GM18861 (cell line): ENCODE measurements around the gene CFAP53.

ENCODE experiments used
- ATAC-seq: cut with Tn5 transposase; IDR thresholded peaks from one replicate; pipeline ENCODE4 v1.9.1; 2021; ENCODE audit not compliant: unreplicated experiment

Gene CFAP53

DNA sequence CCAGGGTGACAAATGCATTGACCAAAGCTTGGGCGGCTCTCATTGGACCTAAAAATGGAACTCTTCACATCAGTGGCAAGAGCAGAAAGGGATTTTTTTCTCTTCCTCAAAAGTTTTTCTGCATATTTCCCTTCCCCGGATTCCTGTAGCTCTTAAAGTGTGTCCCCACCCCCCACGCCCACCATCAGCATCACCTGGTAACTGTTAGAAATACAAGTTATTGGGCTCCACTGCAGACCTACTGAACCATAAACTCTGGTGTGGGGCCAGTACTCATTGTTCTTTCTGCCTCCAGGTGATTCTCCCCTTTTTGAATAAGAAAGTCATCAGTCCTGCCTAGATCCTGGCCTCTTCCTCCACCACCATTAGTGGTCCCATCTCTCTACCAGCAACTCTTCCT lies 70.0 kb downstream of the CFAP53 start:
- no peak for ATAC-seq

DNA sequence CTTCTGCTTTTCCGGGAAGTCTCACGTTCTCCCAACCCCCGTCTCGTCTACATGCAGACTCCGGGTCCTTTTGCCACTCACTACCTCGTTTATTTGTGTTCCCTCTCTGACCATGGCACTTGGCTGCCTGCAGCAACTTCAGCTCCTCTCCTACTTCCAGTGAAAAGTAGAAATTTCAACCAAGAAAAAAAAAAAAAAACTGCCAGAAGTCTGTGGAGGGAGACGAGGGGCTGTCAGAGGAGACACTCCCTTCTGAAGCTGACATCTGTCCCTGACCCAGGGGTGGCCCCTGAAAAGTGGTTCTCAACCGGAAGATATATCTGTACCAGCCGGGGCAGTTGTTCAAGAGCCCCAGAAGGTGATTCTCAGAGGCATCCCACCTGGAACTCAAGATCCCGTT lies 70.6 kb downstream of the CFAP53 start:
- no peak for ATAC-seq

DNA sequence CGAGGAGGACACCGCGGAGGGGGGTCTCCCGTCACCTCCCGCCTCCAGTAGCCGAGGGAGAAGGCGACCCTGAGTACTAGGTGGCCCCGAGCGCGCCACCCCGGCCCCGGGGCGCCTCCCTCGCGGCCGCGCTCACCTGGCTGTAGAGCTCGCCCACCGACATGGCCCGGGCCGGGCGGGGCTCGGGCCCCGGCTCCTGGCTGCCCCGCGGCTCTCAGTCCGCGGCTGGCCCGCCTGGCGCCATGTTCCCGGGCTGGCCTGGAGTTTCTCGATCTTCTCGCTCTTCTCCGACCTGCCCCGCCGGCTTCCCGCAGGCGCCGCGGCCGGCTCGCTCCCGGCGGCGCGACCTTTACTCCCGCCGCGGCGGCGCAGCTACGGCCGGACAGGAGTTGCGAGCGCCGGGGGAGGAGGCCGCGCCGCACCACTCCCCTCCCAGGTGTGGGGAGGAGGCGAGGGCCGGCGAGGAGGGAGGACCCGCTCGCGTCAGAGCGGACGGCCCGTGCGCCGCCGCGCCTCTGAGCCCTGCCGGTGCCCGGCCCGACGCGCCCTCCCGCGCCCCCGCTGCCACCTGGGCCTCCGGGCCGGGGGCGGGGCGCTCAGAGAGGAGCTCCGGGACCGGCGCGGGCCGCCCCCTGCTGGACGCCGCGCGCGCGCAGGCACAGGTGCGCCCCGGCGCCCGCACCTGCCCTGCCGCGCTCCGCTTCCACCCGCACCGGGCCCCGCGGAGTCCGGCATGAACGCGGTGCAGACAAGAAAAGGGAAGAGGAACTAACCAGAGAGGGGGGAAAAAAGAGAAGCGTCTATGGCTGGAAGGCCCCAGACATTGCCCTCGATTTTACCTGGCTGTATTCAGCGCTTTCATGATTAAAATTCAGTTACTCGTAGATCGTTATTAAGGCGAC lies 71.4 kb downstream of the CFAP53 start, which contains the start of gene MYO5B:
Gene MYO5B (minus strand): TSS at position 517 of the 902 bp plus-strand sequence. CDS start 354 bp downstream, at position 163.
- ATAC-seq: peak; percentile 71

DNA sequence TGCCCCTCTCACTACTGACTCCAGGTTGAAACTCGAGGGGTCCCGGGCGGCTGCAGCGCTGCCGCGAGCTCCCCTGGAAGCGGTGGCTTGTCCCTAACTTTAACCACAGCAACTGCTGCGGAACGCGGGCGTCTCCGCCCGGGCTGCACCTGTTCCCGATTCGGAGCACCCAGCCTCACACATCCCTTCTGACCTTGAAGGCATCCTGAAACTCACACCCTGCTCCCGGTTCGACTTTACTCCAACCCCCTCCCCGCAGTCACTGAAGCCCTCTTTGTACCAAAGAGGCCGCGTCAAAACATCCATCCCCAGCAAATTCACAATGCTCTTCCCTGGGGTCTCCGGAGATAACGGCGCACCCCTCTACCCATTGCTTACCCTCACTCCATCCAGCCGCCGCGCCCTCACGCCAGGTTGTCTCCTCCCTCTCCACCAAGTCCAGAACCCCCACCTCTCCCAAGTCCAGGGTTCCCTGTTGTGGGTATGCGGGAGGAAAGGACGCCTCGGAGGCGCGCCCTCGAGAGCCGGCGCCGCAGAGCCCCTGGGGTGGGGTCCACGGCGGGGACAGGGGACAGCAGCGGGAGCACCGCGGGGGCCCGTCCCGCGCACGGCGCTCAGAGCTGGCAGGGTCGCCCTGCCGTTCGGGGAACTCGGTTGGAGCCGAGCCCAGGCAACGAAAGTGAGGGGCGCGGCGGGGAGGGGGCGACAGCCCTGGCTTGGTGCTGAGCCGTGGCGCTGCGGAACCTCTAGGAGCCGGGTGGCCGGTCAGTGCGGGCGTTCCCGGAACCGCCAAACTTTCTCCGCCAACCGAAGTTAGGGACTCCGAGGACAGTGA lies 72.3 kb downstream of the CFAP53 start:
- no peak for ATAC-seq

DNA sequence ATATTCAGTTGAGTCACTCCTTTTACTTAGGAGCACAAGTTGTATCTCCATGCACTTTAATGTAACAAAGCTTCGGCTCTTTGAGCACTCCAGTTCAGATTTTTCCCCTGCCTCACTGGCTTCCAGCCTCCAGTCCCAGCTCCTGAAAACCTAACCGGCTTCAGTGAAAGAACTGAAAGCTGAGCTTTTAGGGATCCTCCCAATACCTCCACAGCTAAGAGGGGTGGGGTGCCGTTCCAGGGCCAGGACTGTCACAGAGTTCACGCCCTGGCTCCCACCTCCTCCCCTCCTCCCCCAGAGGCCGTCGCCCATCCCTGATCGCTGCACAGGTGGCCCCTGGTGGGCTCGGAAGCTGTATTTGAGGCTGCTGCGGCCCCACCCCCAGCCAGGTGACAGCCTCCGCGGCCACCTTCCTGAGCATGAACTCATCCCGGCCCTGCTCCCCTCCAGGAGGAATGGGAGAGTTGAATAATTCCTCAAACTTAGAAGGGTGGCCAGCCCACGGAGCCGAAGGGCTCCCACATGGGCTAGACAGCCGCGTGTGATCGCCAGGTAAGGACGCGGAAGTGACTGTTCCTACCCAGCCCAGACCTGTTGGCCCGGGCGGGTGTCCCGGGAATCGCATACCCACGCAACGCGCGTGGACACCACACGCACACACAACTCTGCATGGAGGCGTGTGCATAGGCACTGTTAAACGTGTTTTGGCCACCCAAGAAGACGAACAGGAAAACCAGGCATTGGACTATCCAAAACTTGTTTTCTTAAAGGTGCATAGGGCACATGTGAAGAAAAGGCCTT lies 73.1 kb downstream of the CFAP53 start:
- ATAC-seq: no peak

DNA sequence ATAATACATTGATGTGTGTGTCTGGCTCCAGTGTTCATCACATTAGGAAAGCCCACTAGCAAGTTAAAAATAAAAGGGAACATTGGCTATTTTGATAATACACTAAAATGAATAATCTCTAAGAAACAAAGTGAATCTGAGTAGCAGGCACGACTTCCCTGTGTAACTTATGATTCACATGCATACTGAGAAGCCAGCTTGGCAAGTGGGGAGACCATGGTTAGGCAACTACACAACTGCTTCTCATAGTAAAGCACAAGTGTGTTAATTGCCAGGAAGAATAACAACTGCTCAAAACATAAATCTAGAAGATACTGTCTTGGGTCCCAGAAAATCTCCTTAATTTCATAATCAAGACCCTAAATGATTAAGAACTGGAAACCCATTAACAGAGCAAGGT lies 75.4 kb downstream of the CFAP53 start:
- ATAC-seq: no peak

DNA sequence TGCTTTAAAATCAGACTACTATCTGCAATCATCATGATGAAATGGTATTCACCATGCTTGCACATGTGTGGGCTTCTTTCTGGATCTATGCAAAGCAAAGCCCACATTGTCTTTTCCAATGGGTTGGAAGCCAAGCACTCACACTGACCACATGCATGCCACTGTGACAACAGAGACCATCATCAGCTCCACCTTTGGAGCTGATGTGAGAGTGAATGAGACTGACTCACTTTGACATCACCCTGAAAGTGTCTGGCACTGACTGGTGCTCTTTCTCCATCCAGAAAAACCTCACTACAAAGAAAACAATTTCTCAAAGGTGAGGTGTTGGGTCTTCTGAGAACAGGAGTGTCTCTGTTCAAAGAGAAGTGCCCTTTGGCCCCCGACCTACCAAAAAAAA lies 76.1 kb downstream of the CFAP53 start:
- no peak for ATAC-seq

DNA sequence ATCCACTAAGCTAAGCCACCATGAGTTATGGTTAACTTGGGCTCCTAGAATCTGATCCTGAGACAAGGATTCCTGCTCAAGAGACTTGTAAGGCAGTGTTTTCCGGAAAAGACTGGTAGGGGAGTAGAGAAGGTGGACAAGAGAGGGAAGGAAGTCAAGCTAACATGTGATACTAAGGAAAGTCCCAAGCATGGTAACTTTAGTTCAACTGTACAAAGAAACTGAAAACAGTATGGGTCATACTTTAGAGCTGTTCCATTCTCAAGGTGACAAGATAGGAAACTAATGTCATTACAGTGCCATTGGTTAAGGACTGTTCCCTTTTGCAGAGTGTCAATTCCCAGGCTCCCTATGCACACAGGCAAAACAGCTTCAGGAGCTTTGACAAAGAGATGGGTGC lies 77.1 kb downstream of the CFAP53 start:
- peak; percentile 54 for ATAC-seq

DNA sequence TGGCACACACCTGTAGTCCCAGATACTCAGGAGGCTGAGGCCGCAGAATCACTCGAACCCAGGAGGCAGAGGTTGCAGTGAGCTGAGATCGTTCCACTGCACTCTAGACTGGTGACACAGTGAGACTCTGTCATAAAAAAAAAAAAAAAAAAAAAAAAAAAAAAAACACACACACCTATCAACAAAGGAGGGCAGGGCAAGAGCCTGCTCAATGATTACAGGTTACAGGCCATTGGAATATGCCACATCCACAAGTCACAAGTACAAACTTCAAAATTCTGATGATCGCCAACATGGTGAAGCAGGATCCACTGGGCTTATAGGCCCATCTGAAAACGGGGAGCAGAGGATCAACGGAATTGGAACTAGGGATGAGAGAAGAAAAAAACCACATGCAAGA lies 77.6 kb downstream of the CFAP53 start:
- no peak for ATAC-seq

DNA sequence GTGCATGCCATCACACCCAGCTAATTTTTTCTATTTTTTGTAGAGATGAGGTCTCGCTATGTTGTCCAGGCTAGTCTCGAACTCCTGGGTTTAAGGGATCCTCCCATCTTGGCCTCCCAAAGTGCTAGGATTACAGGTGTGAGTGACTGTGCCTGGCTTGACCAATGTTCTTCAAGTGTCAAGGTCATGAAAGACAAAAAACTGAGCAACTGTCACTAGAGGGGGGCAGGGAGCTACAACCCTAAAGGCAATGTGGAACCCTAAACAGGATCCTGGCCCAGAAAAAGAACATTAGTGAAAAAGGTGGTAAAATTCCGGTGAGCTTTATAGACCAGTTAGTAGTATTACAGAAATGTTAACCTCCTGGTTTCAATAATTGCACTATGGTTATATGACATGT lies 78.6 kb downstream of the CFAP53 start:
- no peak for ATAC-seq

DNA sequence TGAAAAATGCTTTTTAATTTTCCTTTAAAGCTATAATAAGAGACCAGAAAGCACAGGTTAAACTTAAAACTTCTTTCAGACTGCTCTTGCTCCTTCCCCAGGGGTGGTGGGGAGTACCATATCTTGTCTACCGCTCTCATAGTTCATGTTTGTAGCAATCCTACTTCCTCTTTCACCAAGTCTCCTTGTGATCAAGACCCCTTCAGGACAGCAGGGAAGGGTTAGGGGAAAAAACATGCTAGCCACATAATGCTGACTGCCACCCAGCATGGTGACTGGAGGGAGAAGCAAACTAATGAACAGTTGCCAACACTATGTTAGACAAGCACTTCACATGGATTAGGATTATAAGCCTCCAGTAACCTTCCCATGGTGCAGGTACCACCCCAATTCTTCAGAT lies 79.9 kb downstream of the CFAP53 start:
- ATAC-seq: no peak

DNA sequence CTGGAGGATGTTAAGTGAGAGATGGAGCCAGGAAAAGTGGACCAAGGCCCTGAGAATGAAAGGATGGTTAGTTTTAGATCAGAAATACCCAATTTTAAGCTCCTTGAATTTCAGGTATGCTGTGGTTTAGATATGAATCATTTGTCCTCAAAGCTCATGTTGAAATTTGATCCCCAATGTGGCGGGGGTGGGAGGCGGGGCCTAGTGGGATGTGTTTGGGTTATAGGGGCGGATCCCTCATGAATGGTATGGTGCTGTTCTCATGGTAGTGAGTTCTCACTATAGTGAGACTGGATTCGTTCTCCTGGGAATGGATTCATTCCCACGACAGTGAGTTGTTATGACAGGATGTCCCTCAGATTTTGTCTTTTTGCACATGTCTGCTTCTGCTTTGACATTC lies 82.7 kb downstream of the CFAP53 start:
- no peak for ATAC-seq

DNA sequence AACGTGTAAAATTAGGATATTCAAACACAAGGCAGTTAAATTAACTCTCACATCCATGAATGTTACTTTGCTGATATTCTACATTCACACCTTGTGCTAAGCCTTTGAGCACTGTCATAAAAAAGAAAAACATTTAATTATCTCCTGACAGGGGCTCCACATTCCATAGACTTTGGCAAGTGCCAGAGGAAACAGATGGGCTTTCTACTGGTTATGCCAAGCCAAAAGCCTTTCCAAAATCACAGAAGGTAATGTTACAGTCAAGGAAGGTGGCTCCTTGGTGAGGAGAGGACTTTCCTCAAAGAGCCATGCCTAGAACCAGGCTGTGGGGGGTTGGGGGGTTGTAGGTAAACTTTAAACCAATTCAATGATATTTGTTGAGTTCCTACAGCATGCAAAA lies 83.8 kb downstream of the CFAP53 start:
- no peak for ATAC-seq

DNA sequence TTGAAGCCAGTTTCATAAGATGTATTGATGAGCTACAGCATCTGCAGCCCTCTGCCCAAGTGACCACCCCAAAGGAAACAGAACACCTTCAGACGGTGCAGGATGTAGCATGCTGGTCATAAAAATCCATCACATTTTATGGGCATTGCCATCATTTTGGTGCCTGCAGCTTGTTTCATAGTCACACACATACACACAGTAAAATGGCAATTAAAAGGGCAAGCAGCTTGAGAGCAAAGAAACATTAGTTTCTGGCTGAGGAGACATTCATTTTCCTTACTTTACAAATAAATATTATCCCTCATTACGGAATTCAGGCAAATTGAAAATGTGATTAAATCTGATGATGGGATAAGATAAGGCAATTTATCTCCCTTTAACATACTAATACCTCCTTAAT lies 84.7 kb downstream of the CFAP53 start:
- ATAC-seq: no peak

DNA sequence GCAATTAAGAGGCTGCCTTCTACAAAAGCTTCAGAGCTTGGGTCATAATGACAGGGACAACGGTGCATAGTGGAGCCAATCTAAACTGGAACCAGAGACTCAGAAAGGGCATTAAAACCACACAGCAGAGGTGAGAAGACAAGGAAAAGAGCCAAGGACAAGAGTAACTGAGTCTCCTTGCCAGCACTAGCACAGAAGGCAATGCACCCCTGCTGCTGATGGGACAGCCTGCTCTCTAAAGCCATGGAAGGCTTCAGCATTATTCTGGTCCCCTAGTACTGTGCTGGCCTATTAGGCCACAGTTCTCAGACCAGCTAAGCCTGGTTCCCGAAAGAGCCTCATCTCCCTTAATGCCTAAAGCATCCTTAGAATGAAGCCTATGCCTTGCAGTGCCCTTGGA lies 86.8 kb downstream of the CFAP53 start:
- no peak for ATAC-seq

DNA sequence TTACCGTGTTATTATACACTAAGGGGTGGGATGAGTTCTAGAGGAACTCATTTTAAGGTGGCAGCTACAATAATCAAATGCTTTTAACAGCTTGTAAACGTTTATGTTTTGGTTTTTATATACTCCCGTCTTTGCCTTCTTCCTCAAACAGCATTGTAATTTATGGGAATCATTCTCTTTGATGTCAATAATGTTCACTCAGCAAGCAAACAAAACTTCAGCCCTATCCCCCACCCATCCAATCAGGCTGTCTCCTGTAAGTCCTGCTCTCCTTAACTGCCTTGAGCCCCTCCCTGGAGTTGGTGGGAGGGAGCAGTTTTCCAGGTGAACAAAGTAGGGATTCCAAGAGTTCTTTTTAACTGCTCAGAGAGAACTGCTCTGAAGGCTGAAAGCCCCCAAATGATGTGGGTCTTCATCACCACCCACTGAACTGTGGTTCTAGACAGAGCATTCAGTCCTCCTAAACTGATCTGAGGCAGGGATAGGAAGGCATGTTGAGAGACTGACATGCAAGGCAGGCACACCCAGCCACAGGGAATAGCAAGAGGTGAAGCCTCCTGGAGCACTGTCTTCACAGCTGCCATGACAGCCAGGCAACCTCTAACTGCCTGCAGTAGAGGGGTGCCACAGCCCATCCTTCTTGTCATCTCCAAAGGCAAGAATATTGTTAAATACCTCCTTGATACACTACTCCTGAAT lies 88.9 kb downstream of the CFAP53 start:
- ATAC-seq: no peak
